Suprapubic skin (tissue), 4 donors: ENCODE results near the gene AVL9. TPM values are rescaled to one million over a fixed set of nuclear protein-coding genes. Genes with fewer than 3 reads are reported as not detected.
"Not testable (repeated sequence)": the region's sequence is repeated elsewhere in the genome, so short reads cannot be mapped to it uniquely, and the experiment has no call there.

Experiments used
- DNase-seq, 2 donors: peaks; one replicate each; pipeline ENCODE4 v3.0.0-alpha.2; 2019; ENCODE audit warnings: low spot score in 2 of 2
- H3K27ac ChIP-seq: fragments of 200-600 bp; sonication (generic); one replicate; pipeline ENCODE4 v1.5.1; 2019
- H3K27me3 ChIP-seq: fragments of 200-600 bp; sonication (generic); one replicate; pipeline ENCODE4 v1.5.1; 2019
- H3K36me3 ChIP-seq: fragments of 200-600 bp; sonication (generic); one replicate; pipeline ENCODE4 v1.5.1; 2019
- H3K4me1 ChIP-seq: fragments of 200-600 bp; sonication (generic); one replicate; pipeline ENCODE4 v1.5.1; 2019
- H3K4me3 ChIP-seq: fragments of 200-600 bp; sonication (generic); one replicate; pipeline ENCODE4 v1.5.1; 2019; ENCODE audit warnings: mild to moderate bottlenecking
- H3K9me3 ChIP-seq: fragments of 200-600 bp; sonication (generic); one replicate; pipeline ENCODE4 v1.5.1; 2019
- EP300 ChIP-seq: sonication (generic); formaldehyde crosslinking; IDR thresholded peaks from one replicate; pipeline ENCODE4 v1.6.1; 2017; ENCODE audit warnings: antibody characterized with exemption
- POLR2A ChIP-seq, 2 donors: fragments of 450-650 bp; IDR thresholded peaks; one replicate each; pipeline ENCODE4 v1.6.1; 2017; ENCODE audit warnings: antibody characterized with exemption in 2 of 2, mild to moderate bottlenecking in 2 of 2, moderate library complexity in 2 of 2
- POLR2AphosphoS5 ChIP-seq, 3 donors: sonication (generic); formaldehyde crosslinking; IDR thresholded peaks; one replicate each; pipeline ENCODE4 v1.6.1; 2017; ENCODE audit warnings: antibody characterized with exemption in 3 of 3
- WGBS: methylation state at CpG from one replicate; pipeline ENCODE4 v1.1.5; 2018; 5-methylcytosine and 5-hydroxymethylcytosine counted together
- total RNA-seq, 4 donors: library from RNA; depleted of rRNA; stranded (reverse); fragments of >200 nt; gene quantifications; one replicate each; pipeline ENCODE4 v1.1.0, GENCODE V29; 2016
- TF ChIP-seq, protein P1 (sequence below), 2 donors: fragments of 200-600 bp in 1 of 2; fragments of 450-650 bp in 1 of 2; sonication (generic) in 1 of 2; IDR thresholded peaks; one replicate each; pipeline ENCODE4 v1.5.1; 2016 to 2019; ENCODE audit warnings: antibody characterized with exemption in 2 of 2, mild to moderate bottlenecking in 1 of 2, moderate library complexity in 1 of 2

Gene AVL9
- total RNA-seq, 4 donors from 2014 or later, result 22.5 to 42.2 (median 24.8) TPM

DNA sequence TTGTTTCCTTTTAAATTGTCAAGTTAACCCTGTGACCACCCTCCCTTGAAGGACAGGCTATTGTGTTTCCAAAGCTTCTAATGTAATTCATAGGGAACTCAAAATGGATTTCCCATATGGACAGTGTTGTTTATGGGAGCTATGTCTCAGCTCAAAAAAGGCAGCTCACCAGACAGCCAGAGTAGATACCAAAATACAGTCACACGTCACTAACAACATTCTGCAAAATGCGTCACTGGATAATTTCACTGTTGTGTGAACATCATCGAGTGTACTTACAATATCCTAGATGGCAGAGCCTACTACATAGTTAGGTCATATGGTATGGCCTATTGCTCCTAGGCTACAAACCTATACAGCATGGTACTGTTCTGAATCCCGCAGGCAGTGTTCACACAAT lies 97.4 kb downstream of the AVL9 start:
- no peaks in the 10 kb centered on the region for H3K27me3 ChIP-seq

DNA sequence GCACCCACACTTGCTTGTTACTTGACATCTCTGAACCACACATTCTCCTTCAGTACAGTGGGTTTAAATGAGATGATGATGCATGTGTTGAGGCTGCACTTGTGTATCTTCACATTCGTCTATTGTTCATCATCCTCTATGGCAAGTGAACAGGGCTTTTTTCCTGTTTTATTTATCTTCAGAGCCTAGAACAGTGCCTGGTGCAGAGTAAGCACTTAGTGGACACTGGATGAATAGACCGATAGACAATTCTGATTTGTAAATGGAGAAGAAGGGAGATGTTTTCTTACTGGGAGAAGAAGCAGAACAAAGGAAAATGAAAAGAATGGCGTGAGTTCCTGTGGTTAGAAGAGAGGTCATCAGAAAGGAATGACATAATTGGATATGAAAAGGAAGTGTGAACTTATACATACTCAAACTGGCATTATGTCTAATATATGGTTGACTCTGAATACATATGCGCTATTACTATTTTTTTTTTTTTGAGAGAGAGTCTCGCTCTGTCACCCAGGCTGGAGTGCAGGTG lies 99.7 kb downstream of the AVL9 start:
- no peak overlapping the region for H3K4me3 ChIP-seq
- H3K27me3 ChIP-seq, result no peaks in the 10 kb centered on the region
- no peak for DNase-seq
- TF ChIP-seq EP300 (no peak), POLR2AphosphoS5 (IDR thresholded peaks at IDR 0.05) (no peak)
- TF ChIP-seq, protein P1, sequence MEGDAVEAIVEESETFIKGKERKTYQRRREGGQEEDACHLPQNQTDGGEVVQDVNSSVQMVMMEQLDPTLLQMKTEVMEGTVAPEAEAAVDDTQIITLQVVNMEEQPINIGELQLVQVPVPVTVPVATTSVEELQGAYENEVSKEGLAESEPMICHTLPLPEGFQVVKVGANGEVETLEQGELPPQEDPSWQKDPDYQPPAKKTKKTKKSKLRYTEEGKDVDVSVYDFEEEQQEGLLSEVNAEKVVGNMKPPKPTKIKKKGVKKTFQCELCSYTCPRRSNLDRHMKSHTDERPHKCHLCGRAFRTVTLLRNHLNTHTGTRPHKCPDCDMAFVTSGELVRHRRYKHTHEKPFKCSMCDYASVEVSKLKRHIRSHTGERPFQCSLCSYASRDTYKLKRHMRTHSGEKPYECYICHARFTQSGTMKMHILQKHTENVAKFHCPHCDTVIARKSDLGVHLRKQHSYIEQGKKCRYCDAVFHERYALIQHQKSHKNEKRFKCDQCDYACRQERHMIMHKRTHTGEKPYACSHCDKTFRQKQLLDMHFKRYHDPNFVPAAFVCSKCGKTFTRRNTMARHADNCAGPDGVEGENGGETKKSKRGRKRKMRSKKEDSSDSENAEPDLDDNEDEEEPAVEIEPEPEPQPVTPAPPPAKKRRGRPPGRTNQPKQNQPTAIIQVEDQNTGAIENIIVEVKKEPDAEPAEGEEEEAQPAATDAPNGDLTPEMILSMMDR (IDR thresholded peaks at IDR 0.05), result no peak
- H3K4me1 ChIP-seq, result no peaks in the 10 kb centered on the region
- 93% methylated on average over 5 of the region's 5 CpGs for WGBS
- H3K27ac ChIP-seq, result no peak overlapping the region
- no peaks in the 10 kb centered on the region for H3K36me3 ChIP-seq
- no peaks in the 10 kb centered on the region for H3K9me3 ChIP-seq

More for the DNA sequence above, 97.4 kb downstream of the AVL9 start:
- H3K27ac ChIP-seq, result no peak overlapping the region
- 98% methylated on average over 4 of the region's 4 CpGs for whole genome bisulfite sequencing
- no peaks in the 10 kb centered on the region for H3K9me3 ChIP-seq
- H3K4me3 ChIP-seq, result no peak overlapping the region
- peaks cover 10% of the 10 kb centered on the region for H3K36me3 ChIP-seq
- TF ChIP-seq, protein P1 (IDR thresholded peaks at IDR 0.05), result no peak
- TF ChIP-seq POLR2A (IDR thresholded peaks at IDR 0.05), result no peak
- peaks cover 3% of the 10 kb centered on the region for H3K4me1 ChIP-seq
- DNase-seq, result no peak

DNA sequence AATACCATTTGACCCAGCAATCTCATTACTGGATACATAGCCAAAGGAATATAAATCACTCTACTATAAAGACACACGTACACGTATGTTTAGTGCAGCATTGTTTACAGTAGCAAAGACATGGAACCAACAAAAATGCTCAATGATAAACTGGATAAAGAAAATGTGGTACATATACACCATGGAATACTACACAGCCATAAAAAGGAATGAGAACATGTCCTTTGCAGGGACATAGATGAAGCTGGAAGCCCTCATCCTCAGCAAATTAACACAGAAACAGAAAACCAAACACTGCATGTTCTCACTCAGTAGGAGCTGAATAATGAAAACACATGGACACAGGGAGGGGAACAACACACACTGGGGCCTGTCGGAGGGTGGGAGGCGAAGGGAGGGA lies 105.9 kb downstream of the AVL9 start:
- H3K36me3 ChIP-seq, H3K4me1 ChIP-seq, H3K9me3 ChIP-seq, H3K27ac ChIP-seq, H3K4me3 ChIP-seq, DNase-seq, H3K27me3 ChIP-seq: not testable (repeated sequence)
- 95% methylated on average over 4 of the region's 4 CpGs for WGBS

DNA sequence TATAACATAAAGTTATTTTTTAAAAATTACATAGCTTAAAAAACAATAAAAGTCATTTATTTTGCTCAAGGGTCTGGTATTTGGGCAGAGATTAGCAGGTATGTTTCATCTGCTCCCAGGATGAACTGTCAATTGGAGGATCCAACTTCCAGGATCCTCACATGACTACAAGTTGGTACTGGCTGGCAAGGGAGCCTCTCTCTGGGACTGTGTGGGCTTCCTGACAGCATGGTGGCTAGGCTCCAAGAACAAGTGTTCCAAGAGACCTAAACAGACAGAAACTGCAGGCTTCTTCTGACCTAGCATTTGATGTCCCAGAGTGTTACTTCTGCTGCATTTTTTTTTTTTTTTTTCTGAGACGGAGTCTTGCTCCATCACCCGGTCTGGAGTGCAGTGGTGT lies 107.2 kb downstream of the AVL9 start:
- H3K4me1 ChIP-seq, result no peaks in the 10 kb centered on the region
- H3K27me3 ChIP-seq, result no peaks in the 10 kb centered on the region
- no peak for DNase-seq
- no peaks in the 10 kb centered on the region for H3K36me3 ChIP-seq
- H3K9me3 ChIP-seq, result no peaks in the 10 kb centered on the region
- TF ChIP-seq POLR2A (IDR thresholded peaks at IDR 0.05), result no peak
- no peak for TF ChIP-seq POLR2AphosphoS5 (IDR thresholded peaks at IDR 0.05)
- TF ChIP-seq, protein P1 (IDR thresholded peaks at IDR 0.05), result no peak
- TF ChIP-seq EP300, result no peak
- WGBS, result 92% methylated on average over 2 of the region's 2 CpGs
- no peak overlapping the region for H3K27ac ChIP-seq
- no peak overlapping the region for H3K4me3 ChIP-seq

DNA sequence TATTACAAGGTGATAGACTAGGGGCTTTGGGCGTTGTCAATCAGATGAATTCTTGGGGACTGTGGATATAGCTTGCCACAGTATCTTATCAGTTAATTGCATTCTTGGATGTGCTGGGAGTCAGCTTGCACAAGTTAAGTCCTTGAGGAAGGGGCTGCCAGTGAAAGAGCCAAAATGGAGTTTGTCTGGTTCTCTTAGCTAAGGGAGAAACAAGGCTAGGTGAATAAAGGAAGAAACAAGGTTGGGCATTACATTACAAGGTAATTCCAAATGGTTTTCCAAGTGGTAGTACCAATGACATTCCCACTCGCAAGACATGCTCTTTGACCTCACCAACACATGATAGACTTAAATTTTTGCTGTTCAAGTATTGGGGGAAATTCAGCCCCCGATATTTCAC lies 108.2 kb downstream of the AVL9 start:
- 97% methylated on average over 3 of the region's 3 CpGs for WGBS
- H3K4me3 ChIP-seq, H3K27me3 ChIP-seq, H3K27ac ChIP-seq, H3K4me1 ChIP-seq, H3K36me3 ChIP-seq, DNase-seq, H3K9me3 ChIP-seq: not testable (repeated sequence)

DNA sequence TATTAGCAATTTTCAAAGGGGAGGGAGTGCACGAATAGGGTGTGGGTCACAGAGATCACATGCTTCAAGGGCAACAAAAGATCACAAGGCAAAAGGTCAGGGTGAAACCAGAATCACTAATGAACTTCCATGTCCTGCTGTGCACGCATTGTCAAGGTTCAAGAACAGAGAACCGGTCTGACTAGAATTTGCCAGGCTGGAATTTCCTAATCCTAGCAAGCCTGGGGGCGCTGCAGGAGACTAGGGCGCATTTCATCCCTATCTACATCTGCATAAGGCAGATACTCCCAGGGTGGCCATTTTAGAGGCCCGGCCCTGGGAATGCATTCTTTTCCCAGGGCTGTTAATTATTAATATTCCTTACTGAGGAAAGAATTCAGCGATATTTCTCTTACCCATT lies 108.8 kb downstream of the AVL9 start:
- WGBS, result 78% methylated on average over 7 of the region's 7 CpGs
- H3K36me3 ChIP-seq, H3K27ac ChIP-seq, H3K4me3 ChIP-seq, DNase-seq, H3K27me3 ChIP-seq, H3K4me1 ChIP-seq, H3K9me3 ChIP-seq: not testable (repeated sequence)

DNA sequence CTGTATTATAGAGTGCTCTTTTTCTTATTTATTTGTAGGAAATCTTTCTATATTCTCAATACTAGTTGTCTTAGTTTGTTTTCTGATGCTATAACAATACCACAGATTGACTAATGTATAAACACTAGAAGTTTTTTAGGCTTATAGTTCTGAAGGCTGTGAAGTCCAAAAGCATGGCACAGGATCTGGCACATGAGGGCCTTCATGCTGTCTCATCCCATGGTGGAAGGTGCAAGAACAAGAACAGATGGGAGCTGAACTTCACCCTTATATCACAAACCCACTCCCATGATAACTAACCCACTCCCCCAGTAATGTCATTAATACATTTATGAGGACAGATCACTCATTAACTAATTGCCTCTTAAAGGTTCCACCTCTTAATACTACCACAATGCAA lies 109.7 kb downstream of the AVL9 start:
- H3K27me3 ChIP-seq, result no peaks in the 10 kb centered on the region
- DNase-seq, result no peak
- no peaks in the 10 kb centered on the region for H3K4me1 ChIP-seq
- H3K36me3 ChIP-seq, result no peaks in the 10 kb centered on the region
- no peaks in the 10 kb centered on the region for H3K9me3 ChIP-seq
- TF ChIP-seq POLR2AphosphoS5 (IDR thresholded peaks at IDR 0.05) (no peak), POLR2A (IDR thresholded peaks at IDR 0.05) (no peak), EP300 (no peak)
- TF ChIP-seq, protein P1 (IDR thresholded peaks at IDR 0.05), result no peak
- no peak overlapping the region for H3K27ac ChIP-seq
- no peak overlapping the region for H3K4me3 ChIP-seq
